Measurements from ENCODE around the gene ATF2. TPM values are rescaled to one million over a fixed set of nuclear protein-coding genes. Genes with fewer than 3 reads are reported as not detected.

The ATF2 gene
- total and polyA plus RNA-seq, 2 of the 13 experiments (the other 11 are each of a cell fraction or from before 2014, with no cell fraction given): 91.6 to 95.1 TPM

- no peak for TF ChIP-seq ZNF724P (CRISPR knock-in tag; IDR thresholded peaks at IDR 0.05; ENCODE audit: borderline replicate concordance)
- no peak for TF ChIP-seq SSRP1 (CRISPR knock-in tag; IDR thresholded peaks at IDR 0.05)
- peak; percentile 55; the same call in 1 of the 2 replicates for TF ChIP-seq SMYD3 (CRISPR knock-in tag; IDR thresholded peaks at IDR 0.05)
- TF ChIP-seq, protein P1, sequence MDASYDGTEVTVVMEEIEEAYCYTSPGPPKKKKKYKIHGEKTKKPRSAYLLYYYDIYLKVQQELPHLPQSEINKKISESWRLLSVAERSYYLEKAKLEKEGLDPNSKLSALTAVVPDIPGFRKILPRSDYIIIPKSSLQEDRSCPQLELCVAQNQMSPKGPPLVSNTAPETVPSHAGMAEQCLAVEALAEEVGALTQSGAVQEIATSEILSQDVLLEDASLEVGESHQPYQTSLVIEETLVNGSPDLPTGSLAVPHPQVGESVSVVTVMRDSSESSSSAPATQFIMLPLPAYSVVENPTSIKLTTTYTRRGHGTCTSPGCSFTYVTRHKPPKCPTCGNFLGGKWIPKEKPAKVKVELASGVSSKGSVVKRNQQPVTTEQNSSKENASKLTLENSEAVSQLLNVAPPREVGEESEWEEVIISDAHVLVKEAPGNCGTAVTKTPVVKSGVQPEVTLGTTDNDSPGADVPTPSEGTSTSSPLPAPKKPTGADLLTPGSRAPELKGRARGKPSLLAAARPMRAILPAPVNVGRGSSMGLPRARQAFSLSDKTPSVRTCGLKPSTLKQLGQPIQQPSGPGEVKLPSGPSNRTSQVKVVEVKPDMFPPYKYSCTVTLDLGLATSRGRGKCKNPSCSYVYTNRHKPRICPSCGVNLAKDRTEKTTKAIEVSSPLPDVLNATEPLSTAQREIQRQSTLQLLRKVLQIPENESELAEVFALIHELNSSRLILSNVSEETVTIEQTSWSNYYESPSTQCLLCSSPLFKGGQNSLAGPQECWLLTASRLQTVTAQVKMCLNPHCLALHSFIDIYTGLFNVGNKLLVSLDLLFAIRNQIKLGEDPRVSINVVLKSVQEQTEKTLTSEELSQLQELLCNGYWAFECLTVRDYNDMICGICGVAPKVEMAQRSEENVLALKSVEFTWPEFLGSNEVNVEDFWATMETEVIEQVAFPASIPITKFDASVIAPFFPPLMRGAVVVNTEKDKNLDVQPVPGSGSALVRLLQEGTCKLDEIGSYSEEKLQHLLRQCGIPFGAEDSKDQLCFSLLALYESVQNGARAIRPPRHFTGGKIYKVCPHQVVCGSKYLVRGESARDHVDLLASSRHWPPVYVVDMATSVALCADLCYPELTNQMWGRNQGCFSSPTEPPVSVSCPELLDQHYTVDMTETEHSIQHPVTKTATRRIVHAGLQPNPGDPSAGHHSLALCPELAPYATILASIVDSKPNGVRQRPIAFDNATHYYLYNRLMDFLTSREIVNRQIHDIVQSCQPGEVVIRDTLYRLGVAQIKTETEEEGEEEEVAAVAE (CRISPR knock-in tag; IDR thresholded peaks at IDR 0.05; ENCODE audit: borderline replicate concordance): no peak
- no peak for TF ChIP-seq ZNF180 (CRISPR knock-in tag; IDR thresholded peaks at IDR 0.05; ENCODE audit: borderline replicate concordance, low read depth)
- TF ChIP-seq FLYWCH1 (CRISPR knock-in tag; IDR thresholded peaks at IDR 0.05): no peak
- no peak for TF ChIP-seq FOXM1 (CRISPR knock-in tag; IDR thresholded peaks at IDR 0.05)
- TF ChIP-seq SRSF9 (IDR thresholded peaks at IDR 0.05; ENCODE audit: borderline replicate concordance, insufficient read depth, low read depth, low read length, poor library complexity, severe bottlenecking): no peak
- no peak for TF ChIP-seq TCF12 (IDR thresholded peaks at IDR 0.05)
- no peak; the same call in 1 of the 2 replicates for TF ChIP-seq TCF12 (CRISPR knock-in tag; IDR thresholded peaks at IDR 0.05)
- no peak for TF ChIP-seq ZNF501 (CRISPR knock-in tag; IDR thresholded peaks at IDR 0.05)
- no peak for TF ChIP-seq SIN3B (IDR thresholded peaks at IDR 0.05; ENCODE audit: low read length)
- no peak for TF ChIP-seq ZNF770 (CRISPR knock-in tag; IDR thresholded peaks at IDR 0.05)
- TF ChIP-seq FUBP1 (CRISPR knock-in tag; IDR thresholded peaks at IDR 0.05; ENCODE audit: borderline replicate concordance): no peak
- no peak for TF ChIP-seq ZFP36L2 (CRISPR knock-in tag; IDR thresholded peaks at IDR 0.05)
- TF ChIP-seq ZNF12 (CRISPR knock-in tag; IDR thresholded peaks at IDR 0.05): no peak
- TF ChIP-seq ZNF333 (CRISPR knock-in tag; IDR thresholded peaks at IDR 0.05; ENCODE audit: borderline replicate concordance): no peak
- no peak for TF ChIP-seq AKAP8 (CRISPR knock-in tag; IDR thresholded peaks at IDR 0.05)
- TF ChIP-seq KLF12 (CRISPR knock-in tag; IDR thresholded peaks at IDR 0.05; ENCODE audit: borderline replicate concordance): no peak
- no peak for TF ChIP-seq ATAD3A (CRISPR knock-in tag; IDR thresholded peaks at IDR 0.05)
- no peak for TF ChIP-seq ZNF121 (CRISPR knock-in tag; IDR thresholded peaks at IDR 0.05)
- no peak for TF ChIP-seq ZKSCAN5 (CRISPR knock-in tag; IDR thresholded peaks at IDR 0.05)
These were observed 13.9 kb upstream of the ATF2 start (continued) for GRCh38 chr2:175181877-175182308.

All from HepG2 (cell line).